Fibroblast of skin of right quadriceps (primary cell): Measurements from ENCODE around the gene PKP2.

Source experiments
- DNase-seq: peaks from one replicate; pipeline ENCODE4 v3.0.0-alpha.2; 2013

Gene PKP2

GRCh38 chr12:32860192-32860591 is 36.4 kb downstream of the PKP2 start:
- DNase-seq: no peak

- DNase-seq: no peak
These were observed 37.2 kb downstream of the PKP2 start for GRCh38 chr12:32859389-32859788.

GRCh38 chr12:32854716-32855115 is 41.9 kb downstream of the PKP2 start:
- DNase-seq: no peak

GRCh38 chr12:32854097-32854496 is 42.5 kb downstream of the PKP2 start:
- DNase-seq: no peak

GRCh38 chr12:32847287-32847686 is 49.3 kb downstream of the PKP2 start:
- DNase-seq: no peak

GRCh38 chr12:32846053-32846452 is 50.5 kb downstream of the PKP2 start:
- DNase-seq: no peak

GRCh38 chr12:32843528-32844095 is 53.0 kb downstream of the PKP2 start:
- no peak for DNase-seq

GRCh38 chr12:32841061-32841460 is 55.5 kb downstream of the PKP2 start:
- no peak for DNase-seq

- no peak for DNase-seq
These were observed 56.7 kb downstream of the PKP2 start for GRCh38 chr12:32839828-32840227.

GRCh38 chr12:32837974-32838373 is 58.6 kb downstream of the PKP2 start:
- no peak for DNase-seq

GRCh38 chr12:32836710-32837109 is 59.9 kb downstream of the PKP2 start:
- no peak for DNase-seq

GRCh38 chr12:32834122-32834521 is 62.5 kb downstream of the PKP2 start:
- no peak for DNase-seq

- no peak for DNase-seq
These were observed 68.0 kb downstream of the PKP2 start for GRCh38 chr12:32828552-32828951.

- no peak for DNase-seq
These were observed 68.5 kb downstream of the PKP2 start for GRCh38 chr12:32828120-32828519.

- no peak for DNase-seq
These were observed 69.7 kb downstream of the PKP2 start for GRCh38 chr12:32826807-32827412.

- DNase-seq: no peak
These were observed 72.0 kb downstream of the PKP2 start for GRCh38 chr12:32824596-32824995.

- DNase-seq: no peak
These were observed 74.2 kb downstream of the PKP2 start for GRCh38 chr12:32822344-32822743.

GRCh38 chr12:32821710-32822109 is 74.9 kb downstream of the PKP2 start:
- no peak for DNase-seq

- no peak for DNase-seq
These were observed 75.3 kb downstream of the PKP2 start for GRCh38 chr12:32821293-32821692.

- no peak for DNase-seq
These were observed 76.1 kb downstream of the PKP2 start for GRCh38 chr12:32820376-32820931.

- DNase-seq: no peak
These were observed 77.2 kb downstream of the PKP2 start for GRCh38 chr12:32819424-32819823.

- no peak for DNase-seq
These were observed 84.7 kb downstream of the PKP2 start for GRCh38 chr12:32811686-32812392.

- DNase-seq: no peak
These were observed 86.7 kb downstream of the PKP2 start for GRCh38 chr12:32809846-32810245.

- DNase-seq: no peak
These were observed 87.4 kb downstream of the PKP2 start for GRCh38 chr12:32809196-32809595.
